Gastroesophageal sphincter (tissue), 4 donors: ENCODE measurements around the gene HS3ST5. TPM values are rescaled to one million over a fixed set of nuclear protein-coding genes. Genes with fewer than 3 reads are reported as not detected.
"Not testable (repeated sequence)": the region's sequence is repeated elsewhere in the genome, so short reads cannot be mapped to it uniquely, and the experiment has no call there.

Experiments used
- ATAC-seq: fragments of 150-250 bp; one replicate; pipeline ENCODE4 v1.9.1; 2016; ENCODE audit warnings: mild to moderate bottlenecking, moderate library complexity
- H3K27ac ChIP-seq, 4 donors: fragments of 200-600 bp; sonication (generic) in 3 of 4; 1 replicate in 3 of 4; 2 replicates in 1 of 4; pipeline ENCODE4 v1.5.1; 2016 to 2019
- H3K27me3 ChIP-seq: fragments of 200-600 bp; sonication (generic); one replicate; pipeline ENCODE4 v1.5.1; 2019
- H3K36me3 ChIP-seq, 2 donors: fragments of 200-600 bp; sonication (generic); one replicate each; pipeline ENCODE4 v1.5.1; 2019; ENCODE audit warnings: control low read depth in 1 of 2
- H3K4me1 ChIP-seq, 3 donors: fragments of 200-600 bp; sonication (generic); 1 replicate in 2 of 3; 2 replicates in 1 of 3; pipeline ENCODE4 v1.5.1; 2016 to 2019; ENCODE audit warnings: control low read depth in 2 of 3
- H3K4me3 ChIP-seq, 2 donors: fragments of 200-600 bp; sonication (generic); one replicate each; pipeline ENCODE4 v1.5.1; 2019; ENCODE audit warnings: mild to moderate bottlenecking in 1 of 2, moderate library complexity in 1 of 2
- H3K9me3 ChIP-seq, 3 donors: fragments of 200-600 bp; sonication (generic); one replicate each; pipeline ENCODE4 v1.5.1; 2017 to 2019; ENCODE audit warnings: control low read depth in 2 of 3
- CTCF ChIP-seq, 4 experiments: fragments of 200-600 bp in 2 of 4; fragments of 450-650 bp in 2 of 4; sonication (generic) in 1 of 4; IDR thresholded peaks; one replicate each; pipeline ENCODE4 v1.5.1; 2017 to 2019; ENCODE audit warnings: antibody characterized with exemption in 4 of 4, mild to moderate bottlenecking in 2 of 4, moderate library complexity in 2 of 4
- EP300 ChIP-seq: sonication (generic); formaldehyde crosslinking; IDR thresholded peaks from one replicate; pipeline ENCODE4 v1.6.1; 2017; ENCODE audit warnings: antibody characterized with exemption, mild to moderate bottlenecking
- POLR2A ChIP-seq, 2 donors: fragments of 450-650 bp; IDR thresholded peaks; one replicate each; pipeline ENCODE4 v1.6.1; 2017; ENCODE audit warnings: antibody characterized with exemption in 2 of 2, mild to moderate bottlenecking in 2 of 2, moderate library complexity in 1 of 2
- POLR2AphosphoS5 ChIP-seq: sonication (generic); formaldehyde crosslinking; IDR thresholded peaks from one replicate; pipeline ENCODE4 v1.6.1; 2017; ENCODE audit warnings: antibody characterized with exemption
- WGBS, 2 donors: methylation state at CpG; one replicate each; pipeline ENCODE4 v1.1.5; 2018; ENCODE audit warnings: low coverage in 1 of 2; 5-methylcytosine and 5-hydroxymethylcytosine counted together
- total RNA-seq, 4 donors: library from RNA; depleted of rRNA; stranded (reverse); fragments of >200 nt; gene quantifications; one replicate each; pipeline ENCODE4 v1.1.0, GENCODE V29; 2016

HS3ST5 gene
- total RNA-seq, 4 donors from 2014 or later: 0.13 TPM; not detected in 3

DNA sequence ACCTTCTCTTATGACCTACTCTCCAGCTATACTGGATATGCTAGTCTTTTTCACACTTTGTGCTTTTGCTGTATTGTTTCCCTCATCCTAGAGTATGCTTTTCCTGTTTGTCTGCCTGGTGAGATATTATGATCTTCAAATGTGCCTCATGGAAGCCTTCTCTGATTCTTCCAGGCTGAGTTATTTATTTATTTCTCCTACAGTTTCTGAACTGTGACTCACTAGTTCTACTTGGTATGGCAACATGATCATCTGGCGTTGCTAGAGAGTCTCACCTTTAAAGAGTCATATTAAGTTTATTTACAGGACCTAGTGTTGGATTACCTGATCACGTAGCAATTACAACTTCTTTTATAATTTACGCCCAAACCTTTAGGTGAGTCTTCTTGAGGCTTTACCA, 290.7 kb downstream of the HS3ST5 start:
- WGBS, 2 donors: 96 to 97% methylated on average over 3 of the region's 3 CpGs
- Histone ChIP-seq H3K36me3 (no peaks in the 10 kb centered on the region), H3K27me3 (no peaks in the 10 kb centered on the region), H3K27ac (no peak overlapping the region), H3K4me1 (no peaks in the 10 kb centered on the region), H3K4me3 (no peak overlapping the region), H3K9me3 (no peaks in the 10 kb centered on the region)
- TF ChIP-seq CTCF (IDR thresholded peaks at IDR 0.05) (no peak), POLR2AphosphoS5 (no peak), EP300 (no peak), POLR2A (IDR thresholded peaks at IDR 0.05) (no peak)
- ATAC-seq: no peak

- TF ChIP-seq POLR2AphosphoS5: no peak
- no peak for TF ChIP-seq CTCF (IDR thresholded peaks at IDR 0.05)
- TF ChIP-seq EP300: no peak
- TF ChIP-seq POLR2A (IDR thresholded peaks at IDR 0.05): no peak
- Histone ChIP-seq H3K9me3 (no peaks in the 10 kb centered on the region), H3K36me3 (no peaks in the 10 kb centered on the region), H3K27ac (no peak overlapping the region), H3K4me3 (no peak overlapping the region), H3K4me1 (no peaks in the 10 kb centered on the region), H3K27me3 (no peaks in the 10 kb centered on the region)
- no peak for ATAC-seq
- 43 to 52% methylated on average over 1 of the region's 1 CpG for WGBS, 2 donors
These were observed 291.8 kb downstream of the HS3ST5 start for GRCh38 chr6:114051031-114051430.

GRCh38 chr6:114049367-114049966, 293.4 kb downstream of the HS3ST5 start:
- ATAC-seq: no peak
- Histone ChIP-seq H3K4me3 (no peak overlapping the region), H3K9me3 (no peaks in the 10 kb centered on the region), H3K27ac (no peak overlapping the region), H3K27me3 (no peaks in the 10 kb centered on the region), H3K4me1 (no peaks in the 10 kb centered on the region), H3K36me3 (no peaks in the 10 kb centered on the region)
- TF ChIP-seq POLR2AphosphoS5 (no peak), POLR2A (IDR thresholded peaks at IDR 0.05) (no peak), EP300 (no peak), CTCF (IDR thresholded peaks at IDR 0.05) (no peak)
- 100% methylated on average over 1 of the region's 2 CpGs for WGBS, 2 donors

- not testable (repeated sequence) for H3K27ac ChIP-seq, H3K27me3 ChIP-seq, ATAC-seq, H3K9me3 ChIP-seq, H3K36me3 ChIP-seq, H3K4me1 ChIP-seq, H3K4me3 ChIP-seq
- WGBS, 2 donors: 91% methylated on average over 5 of the region's 5 CpGs; no CpG with 5 or more reads in 1 of the 2 donors
These were observed 298.3 kb downstream of the HS3ST5 start for GRCh38 chr6:114044566-114044965.

GRCh38 chr6:114042267-114043016, 300.4 kb downstream of the HS3ST5 start:
- Histone ChIP-seq H3K27me3 (no peaks in the 10 kb centered on the region), H3K9me3 (no peaks in the 10 kb centered on the region), H3K4me1 (no peaks in the 10 kb centered on the region), H3K36me3 (no peaks in the 10 kb centered on the region), H3K27ac (no peak overlapping the region), H3K4me3 (no peak overlapping the region)
- 50 to 59% methylated on average over 7 of the region's 7 CpGs for WGBS, 2 donors
- no peak for ATAC-seq
- TF ChIP-seq CTCF (IDR thresholded peaks at IDR 0.05) (no peak), POLR2A (IDR thresholded peaks at IDR 0.05) (no peak), EP300 (no peak), POLR2AphosphoS5 (no peak)
